HG02610 (cell line): ENCODE results near the gene PSMB11.

Experiments
- ATAC-seq: cut with Tn5 transposase; IDR thresholded peaks from one replicate; pipeline ENCODE4 v1.9.1; 2021; ENCODE audit warnings: mild to moderate bottlenecking, moderate library complexity; ENCODE audit not compliant: unreplicated experiment

The PSMB11 gene

DNA sequence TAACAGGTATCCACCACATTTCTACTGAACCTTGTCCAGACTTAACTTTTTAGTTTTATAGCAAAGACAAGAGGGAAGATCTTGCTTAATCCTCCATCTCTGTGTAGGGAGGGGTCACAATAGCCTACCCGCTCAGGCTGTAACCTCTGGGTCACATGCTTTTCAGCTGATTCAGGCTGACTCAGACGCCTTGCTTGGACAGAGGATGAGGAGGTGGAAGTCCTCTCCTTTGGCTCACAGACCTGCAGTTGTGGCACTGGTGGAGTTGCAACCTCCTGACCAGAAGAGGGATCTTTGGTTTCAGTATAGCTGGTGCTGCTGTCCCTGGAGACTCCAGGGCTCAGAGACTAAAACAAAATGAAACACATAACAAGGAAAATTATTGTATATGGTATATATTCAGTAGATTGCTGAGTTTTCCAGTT lies 36.7 kb downstream of the PSMB11 start:
- ATAC-seq = no peak

DNA sequence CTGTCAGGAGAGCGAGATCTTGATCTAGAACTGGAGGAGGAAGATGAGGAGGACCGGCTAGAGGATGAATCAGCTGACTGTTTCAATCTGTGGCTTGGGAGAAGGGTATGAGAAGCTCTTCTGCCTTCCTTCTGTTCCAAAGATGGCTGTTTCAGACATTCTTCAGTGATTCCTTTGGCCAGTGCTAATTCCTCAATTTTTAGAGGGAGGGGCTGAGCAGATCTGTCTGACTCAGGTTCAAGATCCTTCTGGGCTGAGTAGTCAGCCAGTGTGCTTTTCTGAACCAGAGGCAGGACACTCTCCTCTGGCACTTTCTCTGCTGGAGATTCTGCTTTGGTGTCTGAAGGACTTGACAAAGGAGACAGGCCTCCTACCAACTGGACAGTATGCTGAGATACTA lies 37.7 kb downstream of the PSMB11 start:
- ATAC-seq = no peak

DNA sequence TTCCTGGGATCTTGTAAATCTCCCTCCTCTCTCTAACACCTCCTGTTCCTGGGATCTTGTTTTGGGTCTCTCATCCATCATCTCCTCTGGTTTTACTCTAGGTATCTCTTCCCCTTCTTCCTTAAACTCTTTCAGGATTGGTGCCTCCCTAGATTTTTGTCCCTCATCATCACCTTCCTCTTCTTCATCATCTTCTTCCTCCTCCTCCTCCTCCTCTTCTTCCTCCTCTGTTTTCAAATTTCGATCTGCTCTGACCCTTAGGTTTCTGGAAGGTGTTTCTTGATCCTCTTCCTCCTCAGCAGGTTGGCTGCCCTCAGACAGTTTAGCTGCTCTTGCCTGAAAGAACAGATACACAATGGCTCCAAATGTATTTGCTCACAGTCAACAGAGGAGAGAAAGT lies 38.5 kb downstream of the PSMB11 start:
- no peak for ATAC-seq

DNA sequence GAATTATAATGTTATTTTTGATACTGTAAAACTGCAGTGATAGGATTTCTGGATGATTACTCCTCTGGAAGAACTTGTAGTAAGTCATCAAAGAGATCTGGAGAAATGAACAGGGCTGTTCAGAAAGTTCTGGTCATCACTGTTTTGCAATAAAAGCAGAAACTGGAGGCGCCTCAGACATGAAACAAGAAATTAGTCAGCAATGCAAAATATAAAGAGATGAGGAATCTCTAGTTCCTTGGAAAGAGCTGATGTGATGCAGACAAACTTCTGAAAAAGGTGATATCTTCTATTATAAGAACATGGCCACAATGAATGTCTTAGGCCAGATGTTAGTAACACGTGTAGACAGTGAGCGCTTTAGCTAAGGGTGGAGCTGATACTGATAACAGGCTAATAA lies 43.4 kb downstream of the PSMB11 start:
- no peak for ATAC-seq

DNA sequence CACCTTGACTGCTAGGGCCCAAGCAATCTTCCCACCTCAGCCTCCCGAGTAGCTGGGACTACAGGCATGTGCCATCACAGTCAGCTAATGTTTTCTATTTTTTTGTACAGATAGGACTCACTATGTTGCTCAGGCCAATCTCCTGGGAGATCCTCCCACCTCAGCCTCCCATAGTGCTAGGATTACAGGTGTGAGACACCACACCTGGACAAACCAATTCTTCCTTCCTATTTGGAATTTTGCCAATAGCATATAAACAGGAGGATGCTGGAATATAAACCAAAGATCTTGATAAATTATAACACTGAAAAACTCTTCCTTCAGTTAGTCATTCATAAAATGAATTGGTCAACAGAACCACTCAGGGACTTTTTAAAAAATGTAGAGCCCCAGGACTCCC lies 44.6 kb downstream of the PSMB11 start:
- no peak for ATAC-seq

DNA sequence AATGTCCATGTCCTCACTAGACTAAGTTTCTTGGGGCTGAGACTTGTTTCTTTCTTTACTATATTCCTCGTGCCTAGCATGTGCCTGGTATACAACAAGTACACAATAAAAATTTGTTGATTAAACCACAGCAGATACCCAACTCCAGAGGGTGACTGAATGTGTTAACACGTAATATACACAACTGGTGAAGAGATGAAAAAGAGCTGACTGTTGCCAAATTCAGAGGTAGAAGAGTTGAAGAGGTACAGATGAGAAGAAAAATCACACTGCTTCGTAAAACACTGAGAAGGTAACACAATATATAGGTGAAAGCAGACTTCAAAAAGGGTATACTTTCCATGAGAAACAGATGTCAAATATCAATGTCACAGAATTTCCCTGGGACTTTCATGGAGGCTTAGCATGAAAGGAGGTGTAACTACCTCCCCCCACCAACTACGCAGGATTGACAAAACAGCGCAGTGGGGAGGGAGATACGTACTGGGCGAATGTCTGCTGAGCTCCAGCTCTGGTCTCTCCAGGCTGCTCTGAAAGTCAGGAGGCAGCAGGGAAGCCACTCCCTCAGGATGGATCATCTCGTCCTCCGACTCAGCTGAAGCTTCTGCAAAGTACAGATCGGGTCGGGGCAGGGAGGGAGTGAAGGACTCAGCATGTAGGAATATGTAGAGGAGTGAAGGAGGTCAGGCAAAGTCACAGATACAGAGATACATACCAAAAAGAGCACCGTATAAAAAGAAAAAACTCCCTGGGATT lies 47.7 kb downstream of the PSMB11 start:
- ATAC-seq = no peak

DNA sequence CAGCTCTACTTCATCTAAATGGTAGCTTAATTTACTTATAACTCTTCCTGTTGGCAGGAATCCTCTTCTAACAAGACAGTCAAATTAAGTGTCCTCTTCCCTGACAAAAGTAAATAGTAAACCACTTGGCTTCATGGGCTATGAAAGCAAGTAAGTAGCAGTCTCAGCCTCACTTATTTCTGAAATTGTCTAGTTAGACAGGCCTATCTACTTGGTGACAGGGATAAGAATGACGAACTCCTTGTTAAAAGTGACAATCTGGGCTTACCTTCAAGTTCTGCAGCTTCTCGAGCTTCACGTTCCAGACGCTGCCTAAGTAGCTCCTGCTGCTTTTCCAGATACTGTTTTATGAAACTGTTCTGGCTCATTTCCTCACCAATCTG lies 48.2 kb downstream of the PSMB11 start:
- ATAC-seq = no peak

DNA sequence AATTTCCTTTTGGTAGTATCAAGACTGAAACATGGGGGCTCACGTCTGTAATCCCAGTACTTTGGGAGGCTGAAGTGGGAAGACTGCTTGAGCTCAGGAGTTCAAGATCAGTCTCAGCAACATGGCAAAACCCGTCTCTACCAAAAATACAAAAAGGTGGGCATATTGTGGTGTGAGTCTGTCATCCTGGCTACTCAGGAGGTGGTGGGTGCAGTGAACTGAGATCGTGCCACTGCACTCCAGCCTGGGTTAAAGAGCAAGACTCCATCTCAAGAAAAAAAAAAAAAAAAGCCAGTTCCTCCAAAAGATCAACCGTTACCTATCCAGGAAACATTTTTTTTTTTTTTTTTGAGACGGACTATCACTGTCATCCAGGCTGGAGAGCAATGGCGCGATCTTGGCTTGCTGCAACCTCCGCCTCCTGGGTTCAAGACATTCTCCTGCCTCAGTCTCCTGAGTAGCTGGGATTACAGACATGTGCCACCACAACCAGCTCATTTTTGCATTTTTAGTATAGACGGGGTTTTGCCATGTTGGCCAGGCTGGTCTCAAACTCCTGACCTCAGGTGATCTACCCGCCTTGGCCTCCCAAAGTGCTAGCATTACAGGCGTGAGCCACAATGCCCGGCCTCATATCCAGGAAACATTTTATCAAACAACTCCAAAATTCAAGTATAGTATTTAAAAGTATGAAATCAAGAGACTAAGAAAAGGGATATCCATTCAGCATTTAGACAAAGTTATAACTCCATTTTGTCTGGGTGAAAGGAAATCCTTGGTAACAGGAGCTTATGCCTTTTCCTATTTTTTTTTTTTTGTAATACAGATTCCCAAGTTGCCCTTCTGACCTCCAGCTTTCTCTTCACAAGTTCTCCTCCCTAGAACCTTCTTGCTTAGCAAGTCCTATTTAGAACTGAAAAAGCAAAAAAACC lies 49.5 kb downstream of the PSMB11 start:
- no peak for ATAC-seq

DNA sequence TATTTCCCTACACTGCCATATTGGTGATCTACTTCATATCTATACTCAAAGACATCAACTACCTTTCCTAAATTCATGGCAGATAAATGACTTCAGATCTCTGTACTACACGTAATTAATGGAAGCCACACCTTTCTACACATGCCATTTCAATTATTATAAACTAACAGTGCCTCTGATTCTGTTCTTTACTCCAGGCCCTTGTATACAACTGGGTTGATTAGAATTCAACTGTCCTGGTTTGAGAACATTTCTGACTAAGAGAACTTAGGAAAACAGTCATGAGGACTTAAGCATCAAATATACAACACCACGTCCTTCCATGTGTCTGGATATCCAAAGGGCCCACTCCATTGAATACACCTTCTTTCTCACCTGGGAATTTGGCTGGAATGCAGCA lies 51.1 kb downstream of the PSMB11 start:
- ATAC-seq = no peak

DNA sequence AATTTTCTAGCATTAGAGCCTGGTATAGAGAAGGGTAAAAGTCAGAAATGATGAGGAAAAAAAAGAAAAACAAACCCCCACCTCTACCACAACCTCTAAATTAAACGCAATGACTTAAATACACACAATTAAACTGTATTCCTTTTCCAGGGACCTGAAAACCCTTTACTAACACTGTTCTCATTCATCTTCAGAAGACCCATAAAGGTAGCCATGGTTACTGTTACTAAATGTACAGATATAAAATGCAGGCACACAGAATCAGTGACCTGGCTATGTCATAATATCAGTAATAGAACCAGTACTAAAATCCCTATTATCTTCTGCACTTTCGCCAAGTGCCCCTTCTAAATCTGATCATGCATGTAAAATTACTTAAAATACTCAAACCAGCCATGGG lies 51.5 kb downstream of the PSMB11 start:
- no peak for ATAC-seq
